ENCODE data around the gene NR6A1.

Gene NR6A1

GRCh38 chr9:124606027-124606426 lies 165.1 kb downstream of the NR6A1 start:
- DNase-seq = no peak

- DNase-seq = no peak
Measured at GRCh38 chr9:124605258-124605657, 165.9 kb downstream of the NR6A1 start.

GRCh38 chr9:124602632-124603031 lies 168.5 kb downstream of the NR6A1 start:
- no peak for DNase-seq

- peak; percentile 2 for DNase-seq
Measured at GRCh38 chr9:124602204-124602603, 168.9 kb downstream of the NR6A1 start.

GRCh38 chr9:124600407-124600806 lies 170.7 kb downstream of the NR6A1 start:
- no peak for DNase-seq

- no peak for DNase-seq
Measured at GRCh38 chr9:124599121-124599795, 171.9 kb downstream of the NR6A1 start.

GRCh38 chr9:124598048-124598447 lies 173.1 kb downstream of the NR6A1 start:
- no peak for DNase-seq

GRCh38 chr9:124596172-124596839 lies 174.8 kb downstream of the NR6A1 start:
- no peak for DNase-seq

- DNase-seq = no peak
Measured at GRCh38 chr9:124595743-124596142, 175.4 kb downstream of the NR6A1 start.

GRCh38 chr9:124594673-124595072 lies 176.4 kb downstream of the NR6A1 start:
- peak; percentile 3 for DNase-seq

GRCh38 chr9:124594225-124594624 lies 176.9 kb downstream of the NR6A1 start:
- no peak for DNase-seq

- DNase-seq = no peak
Measured at GRCh38 chr9:124593651-124594058, 177.5 kb downstream of the NR6A1 start.

GRCh38 chr9:124593200-124593599 lies 177.9 kb downstream of the NR6A1 start:
- DNase-seq = peak; percentile 1

- peak; percentile 27 for DNase-seq
Measured at GRCh38 chr9:124590889-124591641, 180.0 kb downstream of the NR6A1 start.

- no peak for DNase-seq
Measured at GRCh38 chr9:124584631-124585030, 186.5 kb downstream of the NR6A1 start.

GRCh38 chr9:124583134-124583533 lies 188.0 kb downstream of the NR6A1 start:
- no peak for DNase-seq

- DNase-seq = no peak
Measured at GRCh38 chr9:124580186-124580585, 190.9 kb downstream of the NR6A1 start.

GRCh38 chr9:124576751-124577150 lies 194.4 kb downstream of the NR6A1 start:
- no peak for DNase-seq

- DNase-seq = no peak
Measured at GRCh38 chr9:124574534-124575375, 196.4 kb downstream of the NR6A1 start.

GRCh38 chr9:124570942-124571666 lies 200.0 kb downstream of the NR6A1 start:
- DNase-seq = no peak

GRCh38 chr9:124569942-124570341 lies 201.2 kb downstream of the NR6A1 start:
- no peak for DNase-seq

- DNase-seq = no peak
Measured at GRCh38 chr9:124567362-124567761, 203.7 kb downstream of the NR6A1 start.

Measured in NCI-H1694 (cell line).